GM21360 (cell line): Measurements from ENCODE around the gene LIN37.
A peak's percentile ranks its signal among the peaks of the same experiment; 100 is the strongest.

Experiments
- ATAC-seq: cut with Tn5 transposase; IDR thresholded peaks from one replicate; pipeline ENCODE4 v1.9.1; 2021; ENCODE audit warnings: mild to moderate bottlenecking, moderate library complexity; ENCODE audit not compliant: unreplicated experiment

LIN37 gene, protein sequence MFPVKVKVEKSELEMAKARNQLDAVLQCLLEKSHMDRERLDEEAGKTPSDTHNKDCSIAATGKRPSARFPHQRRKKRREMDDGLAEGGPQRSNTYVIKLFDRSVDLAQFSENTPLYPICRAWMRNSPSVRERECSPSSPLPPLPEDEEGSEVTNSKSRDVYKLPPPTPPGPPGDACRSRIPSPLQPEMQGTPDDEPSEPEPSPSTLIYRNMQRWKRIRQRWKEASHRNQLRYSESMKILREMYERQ

DNA sequence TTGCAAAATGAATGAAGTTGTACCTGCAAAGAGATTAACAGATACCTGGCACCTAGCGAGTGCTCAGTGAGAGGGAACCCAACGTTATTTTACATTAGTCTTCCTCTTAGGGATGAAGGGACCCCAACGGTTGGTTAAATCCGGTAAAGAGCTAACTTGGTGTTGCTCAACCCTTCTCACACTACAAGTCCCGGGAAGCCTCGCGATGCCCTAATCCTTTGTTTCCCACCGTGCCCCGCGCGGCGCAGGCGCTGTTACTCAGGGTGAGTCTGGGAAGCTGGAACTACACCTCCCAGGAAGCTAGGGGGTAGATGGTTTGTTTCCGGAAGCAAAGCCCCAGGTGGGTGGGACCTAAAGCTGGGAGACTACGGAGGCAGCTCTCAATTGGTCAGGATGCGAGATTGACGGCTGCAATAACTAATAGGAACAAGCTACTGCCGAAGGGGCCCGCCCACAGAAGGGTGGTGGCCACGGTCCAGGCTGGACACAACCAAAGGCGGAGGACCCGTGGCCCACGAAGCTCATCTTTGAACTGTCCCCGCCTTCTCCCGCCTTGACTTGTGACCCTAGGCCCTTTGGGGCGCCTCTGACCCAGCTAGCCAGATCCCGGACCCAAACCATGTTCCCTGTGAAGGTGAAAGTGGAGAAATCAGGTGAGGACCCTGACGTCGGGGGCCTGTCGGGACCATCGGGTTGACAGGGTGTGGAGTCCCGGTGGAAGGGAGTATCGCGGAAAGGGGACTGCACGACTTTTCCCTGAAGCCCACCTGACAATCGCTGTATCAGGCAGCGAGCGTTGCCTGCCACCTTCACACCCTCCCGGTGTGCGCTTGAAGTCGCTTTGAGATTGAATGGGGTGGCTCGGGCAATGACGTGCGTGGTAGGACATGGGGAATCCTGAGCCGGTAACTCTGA lies at the start of gene LIN37:
Gene LIN37 (plus strand): TSS at position 471 of the 915 bp plus-strand sequence. CDS start 149 bp downstream, at position 620.
- ATAC-seq = peak; percentile 58

DNA sequence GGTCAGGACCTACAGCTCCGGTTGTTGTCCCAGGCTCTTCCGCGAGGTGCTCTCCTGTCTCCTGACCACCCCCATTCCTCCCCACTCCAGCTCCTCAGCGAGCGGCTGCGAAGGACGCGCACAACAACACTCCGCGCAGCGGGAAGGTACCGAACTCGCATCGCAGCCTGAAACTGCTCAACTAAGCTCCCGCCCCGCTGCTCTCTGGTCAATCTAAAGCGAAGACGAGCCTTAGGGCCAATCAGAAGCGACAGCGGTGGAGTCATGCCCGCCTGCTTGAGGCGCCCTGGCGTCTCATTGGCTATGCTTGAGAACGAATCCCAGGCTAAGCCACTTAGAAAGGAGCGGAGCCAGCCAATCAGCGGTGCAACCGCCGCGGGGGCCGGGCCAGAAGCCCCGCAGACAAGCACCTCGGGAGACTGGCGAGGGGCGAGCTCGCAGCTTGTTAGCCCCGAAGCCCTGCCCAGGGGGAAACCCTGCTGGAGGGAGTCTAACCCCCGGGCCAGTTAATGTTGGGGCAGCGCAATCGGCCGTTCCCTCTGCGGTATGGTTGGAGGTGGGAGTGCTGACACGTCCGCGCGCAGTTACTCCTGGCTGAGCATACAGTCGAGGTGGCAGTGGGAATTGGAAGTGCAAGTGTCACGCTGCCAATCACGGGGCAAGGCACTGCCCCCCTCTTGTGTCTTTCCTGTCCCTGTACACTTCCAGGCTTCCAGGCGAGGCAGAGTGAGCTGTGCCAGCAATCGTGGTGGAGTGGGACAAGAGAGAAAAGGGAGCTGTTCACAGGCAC lies 46.0 kb upstream of the LIN37 start:
- peak; percentile 88 for ATAC-seq

DNA sequence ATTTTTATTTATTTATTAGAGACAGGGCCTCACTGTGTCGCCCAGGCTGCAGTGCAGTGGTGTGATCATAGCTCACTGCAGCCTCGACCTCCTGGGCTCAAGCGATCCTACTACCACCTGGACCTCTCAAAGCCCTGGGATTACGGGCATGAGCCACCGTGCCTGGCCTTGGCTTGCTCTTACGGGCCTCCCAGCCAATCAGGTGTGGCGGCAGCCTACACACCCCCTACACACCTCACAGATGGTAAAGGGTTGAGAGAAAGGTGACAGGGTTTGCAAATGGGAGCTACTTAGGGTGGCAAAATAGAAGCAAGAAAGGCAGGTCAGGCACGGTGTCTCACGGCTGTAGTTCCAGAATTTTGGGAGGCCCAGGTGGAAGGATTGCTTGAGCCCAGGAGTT lies 45.0 kb upstream of the LIN37 start:
- no peak for ATAC-seq

DNA sequence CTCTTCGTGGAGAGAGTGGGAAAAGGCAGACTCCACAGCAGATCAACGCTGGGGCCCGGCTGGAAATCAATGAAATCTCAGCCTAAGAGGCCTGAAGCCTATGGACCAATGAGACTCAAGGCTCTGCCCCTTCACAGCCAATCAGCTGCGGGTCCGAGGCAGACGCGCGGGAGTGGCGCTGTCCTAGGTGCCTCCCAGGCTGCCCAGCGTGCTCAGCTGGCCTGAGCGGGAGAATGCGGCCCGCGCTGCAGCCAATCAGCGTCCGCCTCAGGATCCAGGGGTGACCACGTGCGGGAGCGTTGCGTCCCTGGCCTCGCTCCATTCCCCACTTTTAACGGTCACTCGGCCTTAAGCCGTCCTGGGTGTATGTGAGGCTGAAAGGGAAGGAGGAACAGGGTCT lies 44.2 kb upstream of the LIN37 start, which contains the start of gene ZBTB32:
Gene ZBTB32 (plus strand): TSS at position 341 of the 400 bp plus-strand sequence. CDS start 10,069 bp downstream, outside the sequence.
- ATAC-seq = no peak

DNA sequence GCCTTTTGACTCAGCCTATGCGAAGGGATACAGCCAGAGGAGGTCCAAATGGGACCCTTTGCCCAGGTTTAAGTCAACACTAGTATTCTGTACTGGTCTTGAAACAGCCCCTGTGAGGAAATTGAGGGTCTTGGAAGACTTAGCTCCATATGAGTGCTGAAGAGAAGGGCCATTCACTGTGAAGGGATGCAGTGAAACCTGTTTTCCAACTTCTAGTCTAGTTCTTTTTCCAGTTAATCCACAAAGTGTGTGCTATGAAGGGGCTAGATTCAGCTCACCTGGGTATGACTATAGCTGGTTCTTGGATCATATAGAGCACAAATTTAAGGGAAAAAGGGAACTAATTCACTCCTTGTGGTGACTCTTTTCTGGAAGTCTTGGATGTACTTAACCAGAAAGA lies 40.0 kb upstream of the LIN37 start:
- no peak for ATAC-seq

DNA sequence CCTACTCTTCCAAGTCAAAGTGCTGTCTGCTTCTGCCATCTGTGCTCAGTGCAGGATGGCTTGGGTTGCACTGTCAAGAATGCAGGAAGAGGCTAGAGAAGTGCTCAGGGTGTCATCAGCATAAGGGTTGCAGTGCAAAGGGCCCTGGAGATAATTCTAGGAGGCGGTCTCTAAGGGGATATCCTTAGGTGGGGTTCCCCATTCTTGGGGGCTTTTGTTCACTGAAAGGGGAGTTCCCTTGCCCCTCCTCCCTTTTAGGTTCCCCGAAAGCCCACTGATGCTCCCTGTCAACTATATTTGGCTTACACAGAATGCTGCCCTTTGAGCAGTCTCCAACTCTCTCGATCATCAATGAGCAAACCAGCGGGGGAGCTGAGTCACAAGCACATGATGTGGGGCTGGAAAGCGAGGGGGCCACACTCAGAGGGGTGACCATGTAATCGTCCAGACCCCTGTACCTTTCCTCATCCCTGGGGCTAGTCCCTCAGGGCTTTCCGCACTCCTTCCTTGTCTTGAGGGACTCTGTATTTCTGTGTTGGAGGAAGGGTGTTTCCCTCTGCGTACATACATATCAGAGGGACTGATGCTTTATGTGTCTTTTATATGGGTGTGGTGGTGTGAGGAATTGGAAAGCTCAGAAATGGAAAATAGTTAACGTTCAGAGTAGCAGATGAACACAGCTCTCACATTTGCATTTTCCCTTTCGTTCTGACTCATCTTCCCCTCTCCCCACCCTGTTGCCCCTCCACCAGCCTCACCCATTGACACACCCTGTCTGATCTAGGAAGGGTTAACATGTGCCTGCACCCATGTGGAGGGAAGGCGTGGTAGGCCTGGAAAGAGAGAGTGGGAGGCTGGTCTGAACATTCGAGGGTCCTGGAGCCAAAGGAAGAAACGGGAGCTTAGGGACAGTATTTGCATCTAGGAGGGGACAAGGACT lies 37.3 kb upstream of the LIN37 start:
- peak; percentile 29 for ATAC-seq

DNA sequence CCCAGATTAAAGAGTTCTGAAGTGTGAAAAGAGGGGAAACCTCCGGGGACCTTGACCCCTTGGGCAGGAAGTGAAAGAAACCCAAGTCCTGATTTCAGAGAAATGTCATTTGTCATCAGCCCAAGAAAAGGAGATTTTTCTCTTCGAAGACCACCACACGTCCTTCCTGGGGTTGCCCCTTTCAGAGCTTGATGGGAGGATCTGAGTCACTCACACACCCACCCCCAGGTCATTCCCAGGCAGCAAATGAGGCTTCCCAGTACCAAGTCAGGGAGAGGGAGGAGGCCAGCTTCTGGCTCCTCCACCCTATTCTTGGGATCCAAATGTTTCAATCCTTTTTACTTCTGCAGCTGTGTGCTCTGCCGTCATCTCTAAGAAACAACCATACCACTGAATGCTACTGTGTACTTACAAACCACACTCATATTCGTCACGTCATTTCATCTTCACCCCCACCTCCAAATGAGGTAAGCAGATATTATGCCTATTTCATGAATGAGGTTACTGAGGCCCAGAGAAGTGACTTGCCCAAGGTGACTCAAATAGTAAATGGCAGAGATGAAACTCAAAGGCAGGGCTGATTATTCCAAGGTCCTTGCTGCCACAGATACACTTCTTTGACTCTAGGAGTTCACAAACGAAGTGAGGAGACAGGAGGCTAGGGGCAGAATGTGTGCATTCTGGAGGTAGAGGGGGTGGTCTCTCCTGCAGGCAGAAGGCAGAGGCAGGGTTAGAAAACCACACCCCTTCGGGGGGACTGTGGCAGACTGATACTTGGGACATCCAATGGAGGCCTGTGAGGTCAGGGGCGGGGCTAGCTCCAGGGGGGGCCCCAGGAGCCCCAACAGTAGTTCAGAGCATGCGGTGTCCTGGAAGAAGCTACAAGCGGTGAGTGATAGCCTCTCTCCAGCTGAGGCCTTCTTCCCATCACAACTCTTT lies 35.5 kb upstream of the LIN37 start:
- no peak for ATAC-seq

DNA sequence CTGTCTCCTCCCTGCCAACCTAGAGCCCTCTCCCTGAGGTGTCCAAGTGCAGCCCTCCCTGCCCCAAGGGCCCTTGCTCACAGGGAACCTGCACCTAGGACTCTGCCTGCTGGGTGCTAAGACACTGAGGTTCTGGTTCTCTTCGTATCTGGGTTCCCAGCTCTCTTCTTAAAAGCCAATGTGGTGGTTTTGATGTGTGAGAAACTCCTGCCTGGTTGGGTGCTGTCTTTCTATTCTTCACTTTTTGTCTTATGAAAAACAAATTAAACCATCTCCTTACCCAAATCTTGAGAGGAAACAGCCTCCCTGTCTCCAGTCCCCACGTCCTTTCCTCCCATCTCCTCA lies 34.9 kb upstream of the LIN37 start:
- no peak for ATAC-seq

DNA sequence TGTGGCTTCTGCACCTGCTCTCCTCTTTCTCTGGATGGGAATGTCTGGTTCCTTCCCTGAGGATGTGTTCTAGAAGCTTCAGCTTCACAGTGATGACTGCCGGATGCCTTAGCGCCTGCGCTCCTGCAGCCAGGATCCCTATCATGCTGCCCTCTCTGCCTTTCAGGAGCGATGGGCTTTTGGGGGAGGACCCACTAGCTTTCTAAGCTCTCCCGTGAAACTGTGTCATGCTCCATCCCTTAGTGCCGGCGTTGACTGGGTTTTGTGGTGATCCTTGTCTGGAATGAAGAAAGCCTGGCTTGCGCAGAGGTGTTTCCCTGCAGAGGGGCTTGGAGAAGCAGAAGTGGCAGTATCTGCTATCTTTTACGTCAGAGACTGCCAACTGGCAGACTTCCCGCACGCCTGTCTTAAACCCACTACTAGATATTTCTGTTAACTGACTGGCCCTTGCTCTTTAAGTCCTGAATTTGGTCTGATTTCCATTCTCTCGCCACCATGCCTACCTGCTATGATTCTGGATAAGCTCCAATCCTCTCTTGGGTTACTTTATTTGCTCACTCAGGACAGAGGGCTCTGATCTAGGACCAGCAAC lies 34.4 kb upstream of the LIN37 start:
- ATAC-seq = no peak

DNA sequence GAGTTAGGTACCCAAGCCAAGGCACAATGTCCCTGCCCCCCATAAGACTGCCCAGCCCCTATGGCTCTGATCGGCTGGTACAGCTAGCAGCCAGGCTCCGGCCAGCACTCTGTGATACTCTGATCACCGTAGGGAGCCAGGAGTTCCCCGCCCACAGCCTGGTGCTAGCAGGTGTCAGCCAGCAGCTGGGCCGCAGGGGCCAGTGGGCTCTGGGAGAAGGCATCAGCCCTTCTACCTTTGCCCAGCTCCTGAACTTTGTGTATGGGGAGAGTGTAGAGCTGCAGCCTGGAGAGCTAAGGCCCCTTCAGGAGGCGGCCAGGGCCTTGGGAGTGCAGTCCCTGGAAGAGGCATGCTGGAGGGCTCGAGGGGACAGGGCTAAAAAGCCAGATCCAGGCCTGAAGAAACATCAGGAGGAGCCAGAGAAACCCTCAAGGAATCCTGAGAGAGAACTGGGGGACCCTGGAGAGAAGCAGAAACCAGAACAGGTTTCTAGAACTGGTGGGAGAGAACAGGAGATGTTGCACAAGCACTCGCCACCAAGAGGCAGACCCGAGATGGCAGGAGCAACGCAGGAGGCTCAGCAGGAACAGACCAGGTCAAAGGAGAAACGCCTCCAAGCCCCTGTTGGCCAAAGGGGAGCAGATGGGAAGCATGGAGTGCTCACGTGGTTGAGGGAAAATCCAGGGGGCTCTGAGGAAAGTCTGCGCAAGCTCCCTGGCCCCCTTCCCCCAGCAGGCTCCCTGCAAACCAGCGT lies 33.6 kb upstream of the LIN37 start:
- ATAC-seq = no peak

DNA sequence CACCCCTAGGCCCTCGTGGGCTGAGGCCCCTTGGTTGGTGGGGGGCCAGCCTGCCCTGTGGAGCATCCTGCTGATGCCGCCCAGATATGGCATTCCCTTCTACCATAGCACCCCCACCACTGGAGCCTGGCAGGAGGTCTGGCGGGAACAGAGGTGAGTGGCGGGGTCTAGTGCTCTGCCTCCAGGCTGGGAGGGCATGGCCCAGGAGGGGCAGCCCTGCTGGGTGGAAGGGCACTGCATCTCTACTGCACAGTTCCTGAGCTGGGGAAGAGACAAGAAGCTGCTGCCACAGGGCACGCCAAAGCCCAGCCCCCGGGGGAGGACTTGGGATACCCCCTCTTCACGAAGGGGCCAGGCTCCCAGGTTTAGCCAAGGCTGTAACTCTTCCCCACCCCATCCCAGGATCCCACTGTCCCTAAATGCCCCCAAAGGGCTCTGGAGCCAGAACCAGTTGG lies 33.0 kb upstream of the LIN37 start:
- ATAC-seq = no peak

DNA sequence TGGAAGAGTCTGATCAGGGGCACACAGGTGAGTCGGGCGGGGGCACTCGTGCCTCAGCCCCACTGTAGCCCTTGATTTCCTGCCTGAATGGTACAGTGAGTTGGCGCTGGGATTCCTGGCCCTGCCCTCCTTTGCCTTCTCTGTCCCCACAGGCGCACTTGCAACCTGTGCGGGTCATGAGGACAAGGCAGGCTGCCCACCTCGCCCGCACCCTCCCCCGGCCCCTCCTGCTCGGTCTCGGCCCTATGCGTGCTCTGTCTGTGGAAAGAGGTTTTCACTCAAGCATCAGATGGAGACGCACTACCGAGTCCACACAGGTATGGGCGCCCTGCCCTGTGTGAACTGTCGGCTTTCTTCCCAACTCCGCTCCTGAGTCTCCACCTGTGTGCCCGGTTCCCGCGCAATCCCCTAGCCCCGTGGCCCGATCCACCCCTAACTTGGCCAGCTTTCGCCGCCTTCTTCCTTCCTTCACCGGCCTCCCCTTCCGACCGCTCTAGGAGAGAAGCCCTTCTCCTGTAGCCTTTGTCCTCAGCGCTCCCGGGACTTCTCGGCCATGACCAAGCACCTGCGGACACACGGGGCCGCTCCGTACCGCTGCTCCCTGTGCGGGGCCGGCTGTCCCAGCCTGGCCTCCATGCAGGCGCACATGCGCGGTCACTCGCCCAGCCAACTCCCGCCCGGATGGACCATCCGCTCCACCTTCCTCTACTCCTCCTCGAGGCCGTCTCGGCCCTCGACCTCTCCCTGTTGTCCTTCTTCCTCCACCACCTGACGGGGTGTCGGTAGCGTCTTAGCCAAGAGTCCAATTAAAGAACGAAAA lies 32.2 kb upstream of the LIN37 start:
- peak; percentile 4 for ATAC-seq

DNA sequence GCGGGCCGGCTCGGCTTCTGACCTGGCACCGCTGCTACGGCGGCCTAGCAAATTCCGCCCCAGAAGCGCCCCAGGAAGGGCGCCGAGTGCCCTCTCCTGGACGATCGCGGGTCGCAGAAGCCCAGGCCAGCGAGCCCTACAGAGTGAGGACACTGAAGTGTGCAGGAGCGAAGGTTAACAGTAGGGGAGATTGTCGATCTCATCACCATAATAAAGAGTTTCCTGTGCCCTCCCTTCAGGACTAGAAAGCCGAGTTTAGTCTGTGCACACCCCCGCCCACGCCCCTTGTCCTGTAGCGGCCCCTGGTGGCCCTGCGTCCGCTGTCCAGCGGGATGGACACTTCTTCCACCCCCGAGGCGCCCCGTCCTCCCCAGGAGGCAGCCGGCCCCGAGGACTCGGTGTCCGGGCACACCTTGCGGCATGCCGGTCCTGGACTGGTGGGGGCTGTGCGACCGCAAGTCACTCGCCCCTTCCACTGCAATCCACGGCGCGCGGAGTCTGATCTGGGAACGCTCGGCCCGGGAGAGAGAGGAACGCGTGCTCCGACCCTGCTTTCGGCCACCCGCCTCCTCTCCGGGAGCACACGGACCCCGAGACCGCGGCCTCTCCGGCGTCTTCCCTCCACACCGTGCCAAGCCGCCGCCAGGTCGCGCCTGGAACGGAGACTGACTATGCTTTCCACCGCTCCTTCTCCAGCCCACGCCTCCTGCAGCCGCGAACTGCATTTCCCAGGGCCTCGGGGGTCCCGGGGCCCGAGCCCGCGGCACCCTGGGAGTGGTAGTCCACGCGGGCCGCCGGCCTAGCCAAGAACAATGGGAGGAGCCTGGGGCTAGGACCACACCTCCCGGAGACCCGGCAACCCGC lies 31.3 kb upstream of the LIN37 start:
- peak; percentile 43 for ATAC-seq

DNA sequence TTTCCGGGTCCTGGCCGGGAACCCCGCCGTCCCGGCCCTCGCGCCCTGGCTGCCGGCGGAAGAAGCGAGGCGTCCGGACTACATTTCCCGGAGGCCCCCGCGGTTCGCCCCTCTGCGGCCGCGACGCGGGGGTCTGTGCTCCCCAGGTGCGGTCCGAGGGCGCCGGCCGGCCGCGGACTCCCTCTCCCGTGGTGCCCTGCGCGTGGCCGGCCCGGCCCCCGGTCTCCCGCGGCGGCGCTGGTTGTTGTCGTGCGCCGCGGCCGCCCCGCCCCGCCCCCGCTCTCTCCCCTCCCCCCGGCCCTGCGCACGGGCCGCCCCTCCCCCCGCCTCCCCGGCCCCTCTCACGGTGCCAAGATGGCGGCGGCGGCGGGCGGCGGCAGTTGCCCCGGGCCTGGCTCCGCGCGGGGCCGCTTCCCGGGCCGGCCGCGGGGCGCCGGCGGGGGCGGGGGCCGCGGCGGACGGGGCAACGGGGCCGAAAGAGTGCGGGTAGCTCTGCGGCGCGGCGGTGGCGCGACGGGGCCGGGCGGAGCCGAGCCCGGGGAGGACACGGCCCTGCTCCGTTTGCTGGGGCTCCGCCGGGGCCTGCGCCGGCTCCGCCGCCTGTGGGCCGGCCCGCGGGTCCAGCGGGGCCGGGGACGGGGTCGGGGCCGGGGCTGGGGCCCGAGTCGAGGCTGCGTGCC lies 30.6 kb upstream of the LIN37 start, which contains the start of gene KMT2B:
Gene KMT2B (plus strand): TSS at position 339 of the 680 bp plus-strand sequence. CDS start 16 bp downstream, at position 355.
- peak; percentile 44 for ATAC-seq

DNA sequence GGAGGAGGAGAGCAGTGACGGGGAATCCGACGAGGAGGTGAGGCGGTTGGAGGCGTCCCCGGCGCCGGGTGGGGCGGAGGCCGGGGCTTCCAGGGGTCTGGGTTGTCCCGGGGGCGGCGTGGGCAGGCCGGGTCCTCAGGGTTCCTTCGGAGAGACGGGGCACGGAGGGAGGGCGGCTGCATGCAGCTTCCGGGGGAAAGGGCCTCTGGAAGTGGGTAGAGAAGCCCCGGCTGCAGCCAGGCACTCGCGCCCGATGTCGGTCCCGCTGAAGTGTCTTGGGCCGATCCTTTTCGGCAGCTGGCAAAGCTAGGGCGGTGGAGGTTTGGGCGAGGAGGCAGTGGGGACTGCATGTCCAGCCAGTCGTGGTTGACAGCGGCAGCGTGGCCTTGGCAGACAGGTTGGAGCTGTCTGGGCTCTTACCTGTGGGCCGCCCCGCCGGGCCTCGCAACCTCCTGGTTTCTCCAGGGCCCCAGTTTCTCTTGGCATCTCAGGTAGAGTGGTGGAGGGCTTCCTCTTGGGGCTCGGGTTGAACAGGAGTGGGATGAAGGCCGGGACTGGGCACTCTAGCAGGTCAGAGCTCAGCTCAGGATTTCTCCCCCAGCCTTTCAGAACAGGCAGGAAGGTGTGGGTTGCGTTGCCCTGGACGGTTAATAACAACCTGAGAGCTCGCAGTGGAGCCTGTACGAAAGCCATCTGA lies 29.9 kb upstream of the LIN37 start:
- ATAC-seq = peak; percentile 1
